HUES6 (cell line): ENCODE results near the gene SCRN1.

ENCODE experiments used
- H3K27ac ChIP-seq: 2 replicates; pipeline ENCODE4 v1.7.0; 2013; ENCODE audit warnings: low read depth, mild to moderate bottlenecking, low read length, inconsistent platforms
- H3K27me3 ChIP-seq: 2 replicates; pipeline ENCODE4 v1.6.1; 2013; ENCODE audit warnings: low read length; ENCODE audit not compliant: control insufficient read depth, insufficient read depth
- H3K36me3 ChIP-seq: 2 replicates; pipeline ENCODE4 v1.6.1; 2013; ENCODE audit warnings: low read length; ENCODE audit not compliant: control insufficient read depth, insufficient read depth
- H3K4me1 ChIP-seq: 2 replicates; pipeline ENCODE4 v1.6.1; 2013; ENCODE audit warnings: low read length; ENCODE audit not compliant: control insufficient read depth, insufficient read depth
- H3K4me3 ChIP-seq: 2 replicates; pipeline ENCODE4 v1.5.1; 2013; ENCODE audit warnings: low read depth, low read length
- H3K9ac ChIP-seq: one replicate; pipeline ENCODE4 v1.6.1; 2013; ENCODE audit warnings: mild to moderate bottlenecking, low read length
- H3K9me3 ChIP-seq: 2 replicates; pipeline ENCODE4 v1.6.1; 2013; ENCODE audit warnings: low read depth, low read length; ENCODE audit not compliant: control insufficient read depth, insufficient read depth

The SCRN1 gene

GRCh38 chr7:29980151-29980550 is 9.4 kb downstream of the SCRN1 start:
- Histone ChIP-seq H3K9ac (no peak overlapping the region), H3K9me3 (no peaks in the 10 kb centered on the region), H3K27me3 (no peaks in the 10 kb centered on the region), H3K36me3 (no peaks in the 10 kb centered on the region), H3K4me3 (no peak overlapping the region), H3K4me1 (no peaks in the 10 kb centered on the region; the same call in 1 of the 2 replicates), H3K27ac (no peak overlapping the region)

- no peaks in the 10 kb centered on the region for H3K9me3 ChIP-seq
- H3K4me3 ChIP-seq: no peak overlapping the region
- H3K4me1 ChIP-seq: no peaks in the 10 kb centered on the region; the same call in 1 of the 2 replicates
- H3K27ac ChIP-seq: no peak overlapping the region
- peaks cover 3% of the 10 kb centered on the region; the same call in 1 of the 2 replicates for H3K36me3 ChIP-seq
- no peak overlapping the region for H3K9ac ChIP-seq
- H3K27me3 ChIP-seq: no peaks in the 10 kb centered on the region
Measured at GRCh38 chr7:29977886-29978651, 11.5 kb downstream of the SCRN1 start.

DNA sequence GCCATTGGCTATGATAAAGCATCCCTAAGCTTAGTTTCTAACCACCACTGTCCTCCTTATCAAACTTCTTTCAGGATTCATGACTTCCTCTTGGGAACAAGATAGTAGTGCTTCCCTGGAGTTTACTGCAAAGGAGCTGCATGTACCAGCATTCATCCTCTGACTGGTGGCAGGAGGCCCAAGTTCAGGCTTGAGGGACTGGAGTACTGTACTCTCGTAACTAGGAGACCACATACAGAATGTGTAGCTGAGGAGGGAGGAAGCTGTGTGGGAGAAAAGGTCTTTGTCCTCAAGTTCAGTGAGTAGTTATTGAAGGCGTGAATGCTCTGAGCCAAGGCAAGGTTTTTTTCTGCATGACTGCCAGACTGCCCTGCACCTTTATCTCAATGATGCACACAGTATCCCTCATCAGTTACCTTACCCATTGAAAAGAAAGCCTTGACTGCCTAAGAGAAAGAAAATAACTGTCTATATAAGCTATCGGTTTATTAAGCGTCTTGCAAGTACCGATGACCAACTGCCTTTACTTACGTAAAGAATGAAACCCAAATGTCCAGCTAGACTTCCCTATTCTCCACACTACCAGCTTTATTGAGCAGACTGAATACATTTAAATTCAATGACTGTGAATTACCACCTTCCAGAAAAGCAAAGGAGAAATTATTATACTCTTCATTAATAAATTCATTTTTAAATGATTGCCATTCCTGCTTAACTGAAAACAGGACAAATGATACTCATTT is 12.8 kb downstream of the SCRN1 start:
- no peaks in the 10 kb centered on the region for H3K9me3 ChIP-seq
- no peak overlapping the region for H3K9ac ChIP-seq
- no peak overlapping the region for H3K27ac ChIP-seq
- H3K4me1 ChIP-seq: no peaks in the 10 kb centered on the region; the same call in 1 of the 2 replicates
- no peaks in the 10 kb centered on the region for H3K27me3 ChIP-seq
- H3K4me3 ChIP-seq: no peak overlapping the region
- peaks cover 3% of the 10 kb centered on the region; the same call in 1 of the 2 replicates for H3K36me3 ChIP-seq

- H3K27me3 ChIP-seq: no peaks in the 10 kb centered on the region
- H3K27ac ChIP-seq: no peak overlapping the region
- no peak overlapping the region for H3K4me3 ChIP-seq
- H3K36me3 ChIP-seq: peaks cover 3% of the 10 kb centered on the region; the same call in 1 of the 2 replicates
- H3K9ac ChIP-seq: no peak overlapping the region
- no peaks in the 10 kb centered on the region for H3K9me3 ChIP-seq
- no peaks in the 10 kb centered on the region; the same call in 1 of the 2 replicates for H3K4me1 ChIP-seq
Measured at GRCh38 chr7:29976266-29976665, 13.3 kb downstream of the SCRN1 start.

GRCh38 chr7:29975561-29975960 is 14.0 kb downstream of the SCRN1 start:
- Histone ChIP-seq H3K36me3 (peaks cover 3% of the 10 kb centered on the region; the same call in 1 of the 2 replicates), H3K4me1 (no peaks in the 10 kb centered on the region; the same call in 1 of the 2 replicates), H3K9me3 (no peaks in the 10 kb centered on the region), H3K27ac (no peak overlapping the region), H3K4me3 (no peak overlapping the region), H3K27me3 (no peaks in the 10 kb centered on the region), H3K9ac (no peak overlapping the region)

- peaks cover 7% of the 10 kb centered on the region; the same call in 1 of the 2 replicates for H3K36me3 ChIP-seq
- no peaks in the 10 kb centered on the region for H3K9me3 ChIP-seq
- no peak overlapping the region for H3K4me3 ChIP-seq
- H3K27ac ChIP-seq: no peak overlapping the region
- H3K27me3 ChIP-seq: no peaks in the 10 kb centered on the region
- no peak overlapping the region for H3K9ac ChIP-seq
- peaks cover 5% of the 10 kb centered on the region for H3K4me1 ChIP-seq
Measured at GRCh38 chr7:29974286-29974685, 15.3 kb downstream of the SCRN1 start.

DNA sequence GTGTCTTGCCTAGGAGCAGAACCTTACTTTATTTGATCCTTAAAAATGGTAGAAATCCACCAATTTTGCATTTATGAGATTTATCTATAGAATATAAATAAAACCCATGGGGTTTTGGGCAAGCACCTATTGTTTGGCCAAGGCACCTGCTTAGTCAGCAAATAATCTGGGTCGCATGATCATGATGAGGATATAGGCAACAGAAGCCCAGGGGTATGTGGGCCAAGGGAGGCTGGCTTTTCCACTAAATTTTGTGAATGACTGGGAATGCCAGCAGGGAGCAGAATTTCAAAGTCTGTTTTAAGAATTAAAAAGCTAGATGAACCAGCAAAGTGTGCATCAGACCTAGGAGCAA is 17.3 kb downstream of the SCRN1 start:
- no peak overlapping the region for H3K4me3 ChIP-seq
- no peaks in the 10 kb centered on the region for H3K9me3 ChIP-seq
- peaks cover 25% of the 10 kb centered on the region for H3K36me3 ChIP-seq
- no peak overlapping the region for H3K27ac ChIP-seq
- no peaks in the 10 kb centered on the region for H3K27me3 ChIP-seq
- no peak overlapping the region for H3K9ac ChIP-seq
- peaks cover 5% of the 10 kb centered on the region for H3K4me1 ChIP-seq

DNA sequence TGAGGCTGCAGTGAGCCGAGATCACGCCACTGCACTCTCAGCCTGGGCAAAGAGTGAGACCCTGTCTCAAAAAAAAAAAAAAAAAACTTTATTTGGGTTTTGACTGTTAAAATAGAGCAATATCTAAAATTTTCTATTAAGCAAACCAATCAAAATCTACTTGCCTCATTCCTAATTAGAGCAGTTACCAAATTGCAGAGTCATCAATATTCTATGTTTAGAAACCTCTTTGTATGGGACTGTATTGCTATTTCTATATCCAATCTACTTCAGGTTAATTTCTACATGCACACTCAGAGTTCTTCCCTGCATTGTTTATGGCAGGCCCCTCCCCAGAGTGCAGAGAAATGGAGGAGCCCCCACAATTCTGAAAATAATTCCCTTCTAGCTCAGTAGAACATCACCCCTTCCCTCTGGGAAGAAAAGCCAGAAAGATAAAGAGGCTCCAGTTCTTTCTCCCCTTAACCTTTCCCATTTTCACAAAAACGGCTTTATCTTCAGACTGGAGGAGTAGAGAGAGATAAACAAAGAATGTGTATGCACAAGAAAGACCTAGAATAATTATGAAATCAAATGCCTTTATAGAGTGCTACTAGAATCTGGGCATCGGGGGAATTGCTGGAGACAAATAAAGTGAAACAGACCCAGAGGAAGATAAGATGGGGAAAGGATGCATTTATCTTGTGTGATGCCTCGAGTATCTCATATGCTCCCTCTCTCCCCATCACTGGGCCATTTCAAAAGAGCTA is 17.9 kb downstream of the SCRN1 start:
- Histone ChIP-seq H3K9me3 (no peaks in the 10 kb centered on the region), H3K9ac (no peak overlapping the region), H3K27me3 (no peaks in the 10 kb centered on the region), H3K4me3 (no peak overlapping the region), H3K27ac (no peak overlapping the region), H3K4me1 (peaks cover 5% of the 10 kb centered on the region), H3K36me3 (peaks cover 28% of the 10 kb centered on the region)

GRCh38 chr7:29970158-29970557 is 19.4 kb downstream of the SCRN1 start:
- peaks cover 5% of the 10 kb centered on the region for H3K4me1 ChIP-seq
- no peak overlapping the region for H3K9ac ChIP-seq
- H3K9me3 ChIP-seq: no peaks in the 10 kb centered on the region
- no peak overlapping the region for H3K4me3 ChIP-seq
- H3K27ac ChIP-seq: no peak overlapping the region
- peaks cover 43% of the 10 kb centered on the region for H3K36me3 ChIP-seq
- no peaks in the 10 kb centered on the region for H3K27me3 ChIP-seq

DNA sequence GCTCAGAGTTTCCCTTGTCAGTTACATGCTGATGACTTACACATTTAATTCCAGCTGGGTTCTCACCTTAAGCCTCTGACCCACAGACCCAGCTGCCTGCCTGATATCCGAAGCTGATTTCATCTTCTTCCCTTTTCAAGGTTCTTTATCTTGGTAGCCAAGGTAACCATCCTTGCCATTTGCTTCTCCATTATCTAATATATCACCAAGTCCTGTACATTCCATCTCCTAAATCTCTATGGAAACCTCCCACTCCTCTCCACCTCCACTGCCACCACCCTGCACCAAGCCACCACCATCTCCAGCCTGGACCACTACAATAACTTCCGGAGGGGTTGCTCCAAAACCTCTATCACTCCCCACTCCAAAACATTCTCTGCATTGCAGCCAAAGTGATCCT is 19.9 kb downstream of the SCRN1 start:
- H3K9me3 ChIP-seq: no peaks in the 10 kb centered on the region
- peaks cover 47% of the 10 kb centered on the region for H3K36me3 ChIP-seq
- no peak overlapping the region for H3K27ac ChIP-seq
- H3K9ac ChIP-seq: no peak overlapping the region
- no peaks in the 10 kb centered on the region for H3K27me3 ChIP-seq
- H3K4me1 ChIP-seq: peaks cover 5% of the 10 kb centered on the region
- no peak overlapping the region for H3K4me3 ChIP-seq
